A673 (cell line): ENCODE results near the gene MKS1. TPM values are rescaled to one million over a fixed set of nuclear protein-coding genes. Genes with fewer than 3 reads are reported as not detected.

Experiments
- BruUV-seq: library from RNA; stranded (reverse); fragments of 400-500 nt; replicated peaks from 2 replicates; lab custom pipeline; 2021; lab: Mats Ljungman, UMichigan
- CTCF ChIA-PET: fragments of 300-600 bp; sonication (Branson Sonifier 250); formaldehyde crosslinking; loops from one replicate; lab custom pipeline; 2022; ENCODE audit warnings: antibody characterized with exemption; lab: Charles Lee
- POLR2A ChIA-PET: fragments of 300-600 bp; sonication (Branson Sonifier 250); formaldehyde crosslinking; loops from one replicate; lab custom pipeline; 2022; ENCODE audit warnings: antibody characterized with exemption; ENCODE audit not compliant: low non-redundant PET; lab: Charles Lee
- DNase-seq: peaks from one replicate; pipeline ENCODE4 v3.0.0-alpha.2; 2015; ENCODE audit warnings: low spot score
- H3K27ac ChIP-seq: fragments of 200-600 bp; sonication (generic); 2 replicates; pipeline ENCODE4 v1.5.1; 2016; ENCODE audit warnings: mixed run types, low read depth, mild to moderate bottlenecking, mixed read lengths, antibody characterized with exemption, low read length; ENCODE audit not compliant: poor library complexity, severe bottlenecking
- H3K27me3 ChIP-seq: fragments of 200-600 bp; sonication (generic); replicated peaks from 2 replicates; pipeline ENCODE4 v1.6.1; 2017; ENCODE audit warnings: mixed run types, low read depth, mild to moderate bottlenecking, mixed read lengths, antibody characterized with exemption, low read length; ENCODE audit not compliant: insufficient read depth, poor library complexity
- H3K36me3 ChIP-seq: fragments of 200-600 bp; sonication (generic); 2 replicates; pipeline ENCODE4 v1.6.1; 2016; ENCODE audit warnings: mixed run types, mild to moderate bottlenecking, mixed read lengths, antibody characterized with exemption, low read length; ENCODE audit not compliant: insufficient read depth, poor library complexity, severe bottlenecking
- H3K4me1 ChIP-seq: fragments of 200-600 bp; sonication (generic); 2 replicates; pipeline ENCODE4 v1.6.1; 2017; ENCODE audit warnings: mixed run types, mild to moderate bottlenecking, mixed read lengths, antibody characterized with exemption, low read length; ENCODE audit not compliant: insufficient read depth, poor library complexity, severe bottlenecking
- H3K4me3 ChIP-seq: fragments of 200-600 bp; sonication (generic); 2 replicates; pipeline ENCODE4 v1.5.1; 2016; ENCODE audit warnings: low read depth, mixed run types, mild to moderate bottlenecking, mixed read lengths, low read length; ENCODE audit not compliant: poor library complexity, severe bottlenecking
- H3K9me3 ChIP-seq: fragments of 200-600 bp; sonication (generic); 2 replicates; pipeline ENCODE4 v1.6.1; 2016; ENCODE audit warnings: mixed run types, low read depth, mild to moderate bottlenecking, mixed read lengths, antibody characterized with exemption, low read length; ENCODE audit not compliant: poor library complexity, severe bottlenecking
- CTCF ChIP-seq: fragments of 300-800, 200-600 bp; sonication (generic); conservative IDR thresholded peaks from 2 replicates; pipeline ENCODE4 v1.5.1; 2017; ENCODE audit warnings: low read depth, mild to moderate bottlenecking, antibody characterized with exemption, low read length, moderate library complexity, mixed read lengths
- EZH2 ChIP-seq: fragments of 200-600 bp; sonication (generic); IDR thresholded peaks from 2 replicates; pipeline ENCODE4 v1.6.1; 2017; ENCODE audit warnings: borderline replicate concordance, low read depth, mild to moderate bottlenecking, mixed read lengths, antibody characterized with exemption, low read length; ENCODE audit not compliant: poor library complexity, severe bottlenecking
- intact Hi-C: fragments of 100-400 bp; cut with micrococcal nuclease; formaldehyde crosslinking; loops from one replicate; pipeline ENCODE4 v1.10.0; 2022; ENCODE audit not compliant: unreplicated experiment
- total RNA-seq: library from RNA; stranded (reverse); gene quantifications from 2 replicates; pipeline ENCODE4 v1.2.3, GENCODE V29; 2021

MKS1 gene
- total RNA-seq, 1 experiment from 2014 or later = 28.1 TPM

GRCh38 chr17:58174871-58175270, 44.2 kb downstream of the MKS1 start:
- ChIA-PET POLR2A (no interaction called here), CTCF (no interaction called here)
- no peak for DNase-seq
- Histone ChIP-seq H3K27ac (no peak overlapping the region), H3K4me3 (no peak overlapping the region), H3K27me3 (peaks cover 56% of the 10 kb centered on the region), H3K9me3 (no peaks in the 10 kb centered on the region), H3K36me3 (no peaks in the 10 kb centered on the region), H3K4me1 (no peaks in the 10 kb centered on the region)
- no TSS peak for BruUV-seq
- TF ChIP-seq CTCF (no peak), EZH2 (no peak)
- intact Hi-C loops = loop anchor here (5.0 kb wide), 1 partner anchor 53 kb away; no protein-coding TSS in a partner anchor

- CTCF ChIA-PET = interaction anchor here (0.6 to 0.7 kb wide), 3 partner anchors 48 to 313 kb away, joined by 3 to 13 read pairs (median 4); no protein-coding TSS in a partner anchor
- intact Hi-C loops = loop anchor here (5.0 kb wide), 1 partner anchor 50 kb away; no protein-coding TSS in a partner anchor
- H3K27me3 ChIP-seq = peaks cover 80% of the 10 kb centered on the region
- no peak overlapping the region for H3K4me3 ChIP-seq
- H3K36me3 ChIP-seq = no peaks in the 10 kb centered on the region
- H3K27ac ChIP-seq = no peak overlapping the region
- no peaks in the 10 kb centered on the region for H3K9me3 ChIP-seq
- DNase-seq = peak; percentile 52
- TF ChIP-seq EZH2 (no peak), CTCF (peak; percentile 52)
- POLR2A ChIA-PET = no interaction called here
- BruUV-seq = no TSS peak
- H3K4me1 ChIP-seq = no peaks in the 10 kb centered on the region
Measured at GRCh38 chr17:58172369-58173071, 46.5 kb downstream of the MKS1 start.

- TF ChIP-seq EZH2 = no peak
- ChIA-PET POLR2A (no interaction called here), CTCF (no interaction called here)
- Histone ChIP-seq H3K27ac (no peak overlapping the region), H3K9me3 (no peaks in the 10 kb centered on the region), H3K27me3 (peaks cover 98% of the 10 kb centered on the region), H3K4me1 (no peaks in the 10 kb centered on the region), H3K4me3 (no peak overlapping the region), H3K36me3 (no peaks in the 10 kb centered on the region)
- intact Hi-C loops = loop anchor here (5.0 kb wide), 1 partner anchor 48 kb away; no protein-coding TSS in a partner anchor
- no TSS peak for BruUV-seq
- DNase-seq = no peak
Measured at GRCh38 chr17:58170622-58171021, 48.4 kb downstream of the MKS1 start.
